MV-4-11 (cell line): Measurements from ENCODE around the gene SLITRK5.

Experiments used
- DNase-seq: peaks from one replicate; lab custom pipeline; 2025; lab: John Stamatoyannopoulos, UW

SLITRK5 gene, protein sequence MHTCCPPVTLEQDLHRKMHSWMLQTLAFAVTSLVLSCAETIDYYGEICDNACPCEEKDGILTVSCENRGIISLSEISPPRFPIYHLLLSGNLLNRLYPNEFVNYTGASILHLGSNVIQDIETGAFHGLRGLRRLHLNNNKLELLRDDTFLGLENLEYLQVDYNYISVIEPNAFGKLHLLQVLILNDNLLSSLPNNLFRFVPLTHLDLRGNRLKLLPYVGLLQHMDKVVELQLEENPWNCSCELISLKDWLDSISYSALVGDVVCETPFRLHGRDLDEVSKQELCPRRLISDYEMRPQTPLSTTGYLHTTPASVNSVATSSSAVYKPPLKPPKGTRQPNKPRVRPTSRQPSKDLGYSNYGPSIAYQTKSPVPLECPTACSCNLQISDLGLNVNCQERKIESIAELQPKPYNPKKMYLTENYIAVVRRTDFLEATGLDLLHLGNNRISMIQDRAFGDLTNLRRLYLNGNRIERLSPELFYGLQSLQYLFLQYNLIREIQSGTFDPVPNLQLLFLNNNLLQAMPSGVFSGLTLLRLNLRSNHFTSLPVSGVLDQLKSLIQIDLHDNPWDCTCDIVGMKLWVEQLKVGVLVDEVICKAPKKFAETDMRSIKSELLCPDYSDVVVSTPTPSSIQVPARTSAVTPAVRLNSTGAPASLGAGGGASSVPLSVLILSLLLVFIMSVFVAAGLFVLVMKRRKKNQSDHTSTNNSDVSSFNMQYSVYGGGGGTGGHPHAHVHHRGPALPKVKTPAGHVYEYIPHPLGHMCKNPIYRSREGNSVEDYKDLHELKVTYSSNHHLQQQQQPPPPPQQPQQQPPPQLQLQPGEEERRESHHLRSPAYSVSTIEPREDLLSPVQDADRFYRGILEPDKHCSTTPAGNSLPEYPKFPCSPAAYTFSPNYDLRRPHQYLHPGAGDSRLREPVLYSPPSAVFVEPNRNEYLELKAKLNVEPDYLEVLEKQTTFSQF

GRCh38 chr13:87671031-87671752 lies at the start of gene SLITRK5:
Gene SLITRK5, plus strand, starts transcription at chr13:87671371. Its CDS starts 4,018 bp downstream, at chr13:87675389.
- DNase-seq: peak; percentile 63

DNA sequence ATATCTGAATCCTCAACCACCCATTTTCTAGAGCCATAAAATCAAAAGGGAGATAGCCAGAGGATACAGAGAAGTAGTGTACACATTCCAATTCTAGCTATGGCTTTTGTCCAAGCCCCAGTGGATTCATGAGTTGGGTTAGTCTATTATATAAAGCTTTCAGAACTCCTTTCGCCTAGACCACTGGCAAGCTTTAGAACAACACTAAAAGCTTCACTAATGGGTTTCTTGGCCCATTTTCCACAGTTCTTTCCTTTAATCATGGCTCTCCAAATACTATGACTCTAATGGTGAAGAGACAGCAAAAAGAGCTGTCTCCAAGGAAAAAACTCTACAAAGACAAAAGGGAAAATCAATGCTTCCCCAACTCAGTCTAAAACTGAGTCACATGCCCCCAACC lies 48.2 kb upstream of the SLITRK5 start:
- DNase-seq: no peak

GRCh38 chr13:87656306-87656705 lies 14.9 kb upstream of the SLITRK5 start:
- DNase-seq: no peak

- DNase-seq: no peak
These were observed 9.7 kb upstream of the SLITRK5 start for GRCh38 chr13:87661471-87661870.

- no peak for DNase-seq
These were observed 4.3 kb upstream of the SLITRK5 start for GRCh38 chr13:87666831-87667230.

GRCh38 chr13:87667686-87668085 lies 3.5 kb upstream of the SLITRK5 start:
- DNase-seq: no peak

DNA sequence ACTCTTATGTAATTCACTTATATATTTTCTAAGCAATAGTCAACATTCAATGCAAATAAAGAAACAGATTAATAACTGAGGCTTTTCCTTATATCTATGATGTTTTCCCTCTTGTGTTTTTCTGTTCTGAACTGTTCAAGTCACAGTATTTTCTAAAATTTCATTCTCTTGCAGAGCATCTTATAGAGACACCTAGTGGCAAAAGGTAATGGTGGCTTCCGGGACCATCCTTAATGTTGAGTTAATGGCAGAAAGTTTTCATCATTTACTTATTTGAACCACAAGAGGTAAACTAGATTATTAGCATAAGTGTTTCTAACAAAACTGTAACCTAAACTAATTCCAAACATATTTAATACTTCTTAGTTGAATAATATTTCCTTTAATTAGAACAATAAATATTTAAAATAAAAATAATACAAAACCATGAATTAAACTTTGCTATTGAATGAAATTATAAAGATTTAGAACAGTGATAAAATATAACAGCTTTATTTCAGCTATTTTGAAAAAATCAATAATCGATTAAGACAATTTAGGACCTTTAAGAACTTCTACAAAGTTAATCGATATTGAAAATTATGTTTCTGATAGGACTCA lies 1.7 kb upstream of the SLITRK5 start:
- peak; percentile 32 for DNase-seq

- no peak for DNase-seq
These were observed 808 bp downstream of the SLITRK5 start for GRCh38 chr13:87671753-87672605.

DNA sequence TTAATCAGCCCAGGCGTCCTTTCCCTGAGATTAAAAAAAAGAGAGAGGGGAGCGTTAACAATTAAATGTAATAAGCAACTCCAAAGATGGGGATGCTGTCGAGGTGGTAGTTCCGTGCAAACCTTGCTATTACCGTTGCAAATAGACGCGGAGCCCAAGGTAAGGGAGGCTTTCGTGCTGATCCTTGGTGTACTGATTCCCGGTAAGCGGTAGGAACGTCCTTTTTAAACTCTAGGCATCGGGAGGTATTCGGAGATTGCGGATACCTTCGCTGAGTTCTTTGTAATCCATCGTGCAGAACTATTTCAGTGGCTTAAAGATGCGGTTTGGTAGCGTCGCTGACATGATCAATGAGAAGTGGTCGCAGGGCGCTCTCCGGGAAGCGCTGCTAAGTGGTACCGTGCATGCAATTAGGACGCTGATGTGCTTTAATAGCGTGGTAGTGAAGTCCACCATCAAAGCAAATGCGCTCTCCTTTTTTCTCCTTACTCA lies 3.1 kb downstream of the SLITRK5 start:
- DNase-seq: no peak

GRCh38 chr13:87675851-87676250 lies 4.7 kb downstream of the SLITRK5 start:
- no peak for DNase-seq

- DNase-seq: no peak
These were observed 5.3 kb downstream of the SLITRK5 start for GRCh38 chr13:87676254-87677042.

- no peak for DNase-seq
These were observed 5.9 kb downstream of the SLITRK5 start for GRCh38 chr13:87677043-87677495.

DNA sequence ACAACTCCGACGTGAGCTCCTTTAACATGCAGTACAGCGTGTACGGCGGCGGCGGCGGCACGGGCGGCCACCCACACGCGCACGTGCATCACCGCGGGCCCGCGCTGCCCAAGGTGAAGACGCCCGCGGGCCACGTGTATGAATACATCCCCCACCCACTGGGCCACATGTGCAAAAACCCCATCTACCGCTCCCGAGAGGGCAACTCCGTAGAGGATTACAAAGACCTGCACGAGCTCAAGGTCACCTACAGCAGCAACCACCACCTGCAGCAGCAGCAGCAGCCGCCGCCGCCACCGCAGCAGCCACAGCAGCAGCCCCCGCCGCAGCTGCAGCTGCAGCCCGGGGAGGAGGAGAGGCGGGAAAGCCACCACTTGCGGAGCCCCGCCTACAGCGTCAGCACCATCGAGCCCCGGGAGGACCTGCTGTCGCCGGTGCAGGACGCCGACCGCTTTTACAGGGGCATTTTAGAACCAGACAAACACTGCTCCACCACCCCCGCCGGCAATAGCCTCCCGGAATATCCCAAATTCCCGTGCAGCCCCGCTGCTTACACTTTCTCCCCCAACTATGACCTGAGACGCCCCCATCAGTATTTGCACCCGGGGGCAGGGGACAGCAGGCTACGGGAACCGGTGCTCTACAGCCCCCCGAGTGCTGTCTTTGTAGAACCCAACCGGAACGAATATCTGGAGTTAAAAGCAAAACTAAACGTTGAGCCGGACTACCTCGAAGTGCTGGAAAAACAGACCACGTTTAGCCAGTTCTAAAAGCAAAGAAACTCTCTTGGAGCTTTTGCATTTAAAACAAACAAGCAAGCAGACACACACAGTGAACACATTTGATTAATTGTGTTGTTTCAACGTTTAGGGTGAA lies 6.6 kb downstream of the SLITRK5 start:
- DNase-seq: no peak

DNA sequence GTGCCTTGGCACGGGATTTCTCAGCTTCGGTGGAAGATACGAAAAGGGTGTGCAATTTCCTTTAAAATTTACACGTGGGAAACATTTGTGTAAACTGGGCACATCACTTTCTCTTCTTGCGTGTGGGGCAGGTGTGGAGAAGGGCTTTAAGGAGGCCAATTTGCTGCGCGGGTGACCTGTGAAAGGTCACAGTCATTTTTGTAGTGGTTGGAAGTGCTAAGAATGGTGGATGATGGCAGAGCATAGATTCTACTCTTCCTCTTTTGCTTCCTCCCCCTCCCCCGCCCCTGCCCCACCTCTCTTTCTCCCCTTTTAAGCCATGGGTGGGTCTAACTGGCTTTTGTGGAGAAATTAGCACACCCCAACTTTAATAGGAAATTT lies 7.2 kb downstream of the SLITRK5 start:
- no peak for DNase-seq

DNA sequence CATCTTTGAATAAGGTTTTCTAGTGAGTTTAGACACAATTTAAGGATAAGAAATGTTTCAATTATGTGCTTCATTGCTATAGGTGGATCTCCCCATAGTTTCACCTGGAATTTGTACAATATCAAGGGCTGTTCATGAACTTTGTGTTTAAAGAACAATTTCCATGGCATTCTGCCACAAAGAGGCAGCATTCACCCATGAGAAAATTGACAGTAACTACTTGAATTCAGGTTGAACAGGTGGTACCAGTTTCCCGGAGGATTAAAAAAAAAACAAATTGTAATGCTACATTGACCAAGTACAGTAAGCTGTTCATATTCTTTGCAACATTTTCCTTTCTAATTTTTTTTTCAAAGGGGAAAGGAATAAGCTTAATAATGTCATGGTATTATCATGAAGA lies 9.1 kb downstream of the SLITRK5 start:
- peak; percentile 20 for DNase-seq

- no peak for DNase-seq
These were observed 13.9 kb downstream of the SLITRK5 start for GRCh38 chr13:87684850-87685742.

GRCh38 chr13:87696458-87696857 lies 25.3 kb downstream of the SLITRK5 start:
- DNase-seq: no peak

DNA sequence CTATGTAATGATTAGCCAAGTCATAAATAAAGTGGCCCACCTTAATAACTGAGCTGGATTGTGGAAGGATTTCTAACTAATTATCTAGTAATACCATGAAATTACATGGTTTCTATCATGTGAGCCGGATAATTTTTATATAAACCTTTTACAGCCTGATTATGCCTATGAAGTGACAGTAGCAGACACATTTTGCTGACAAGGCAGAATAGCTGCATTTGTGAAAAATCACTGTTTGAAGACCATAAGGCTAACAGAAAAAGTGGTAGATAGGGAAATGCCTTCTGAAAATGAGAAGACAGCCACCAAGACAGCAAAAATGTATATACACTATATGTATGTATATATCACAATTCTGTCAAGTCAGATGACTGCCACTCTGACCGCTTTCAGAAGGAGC lies 27.1 kb downstream of the SLITRK5 start:
- DNase-seq: no peak
